HUES48 (cell line): ENCODE data around the gene BAZ1B.
"Not testable (repeated sequence)": the region's sequence is repeated elsewhere in the genome, so short reads cannot be mapped to it uniquely, and the experiment has no call there.

ENCODE experiments used
- H3K27ac ChIP-seq: one replicate; pipeline ENCODE4 v1.7.0; 2013; ENCODE audit warnings: low read depth, low read length, inconsistent platforms
- H3K27me3 ChIP-seq: 2 replicates; pipeline ENCODE4 v1.6.1; 2013; ENCODE audit warnings: mild to moderate bottlenecking, low read length; ENCODE audit not compliant: control insufficient read depth, insufficient read depth
- H3K36me3 ChIP-seq: 2 replicates; pipeline ENCODE4 v1.6.1; 2013; ENCODE audit warnings: low read length; ENCODE audit not compliant: control insufficient read depth, insufficient read depth
- H3K4me1 ChIP-seq: 2 replicates; pipeline ENCODE4 v1.6.1; 2013; ENCODE audit warnings: mild to moderate bottlenecking, low read length; ENCODE audit not compliant: control insufficient read depth, insufficient read depth
- H3K4me3 ChIP-seq: 2 replicates; pipeline ENCODE4 v1.5.1; 2013; ENCODE audit warnings: mild to moderate bottlenecking, low read depth, low read length
- H3K9ac ChIP-seq: 2 replicates; pipeline ENCODE4 v1.6.1; 2013; ENCODE audit warnings: mild to moderate bottlenecking, low read depth, low read length, moderate library complexity
- H3K9me3 ChIP-seq: 2 replicates; pipeline ENCODE4 v1.6.1; 2013; ENCODE audit warnings: low read length; ENCODE audit not compliant: control insufficient read depth, insufficient read depth

The BAZ1B gene, protein sequence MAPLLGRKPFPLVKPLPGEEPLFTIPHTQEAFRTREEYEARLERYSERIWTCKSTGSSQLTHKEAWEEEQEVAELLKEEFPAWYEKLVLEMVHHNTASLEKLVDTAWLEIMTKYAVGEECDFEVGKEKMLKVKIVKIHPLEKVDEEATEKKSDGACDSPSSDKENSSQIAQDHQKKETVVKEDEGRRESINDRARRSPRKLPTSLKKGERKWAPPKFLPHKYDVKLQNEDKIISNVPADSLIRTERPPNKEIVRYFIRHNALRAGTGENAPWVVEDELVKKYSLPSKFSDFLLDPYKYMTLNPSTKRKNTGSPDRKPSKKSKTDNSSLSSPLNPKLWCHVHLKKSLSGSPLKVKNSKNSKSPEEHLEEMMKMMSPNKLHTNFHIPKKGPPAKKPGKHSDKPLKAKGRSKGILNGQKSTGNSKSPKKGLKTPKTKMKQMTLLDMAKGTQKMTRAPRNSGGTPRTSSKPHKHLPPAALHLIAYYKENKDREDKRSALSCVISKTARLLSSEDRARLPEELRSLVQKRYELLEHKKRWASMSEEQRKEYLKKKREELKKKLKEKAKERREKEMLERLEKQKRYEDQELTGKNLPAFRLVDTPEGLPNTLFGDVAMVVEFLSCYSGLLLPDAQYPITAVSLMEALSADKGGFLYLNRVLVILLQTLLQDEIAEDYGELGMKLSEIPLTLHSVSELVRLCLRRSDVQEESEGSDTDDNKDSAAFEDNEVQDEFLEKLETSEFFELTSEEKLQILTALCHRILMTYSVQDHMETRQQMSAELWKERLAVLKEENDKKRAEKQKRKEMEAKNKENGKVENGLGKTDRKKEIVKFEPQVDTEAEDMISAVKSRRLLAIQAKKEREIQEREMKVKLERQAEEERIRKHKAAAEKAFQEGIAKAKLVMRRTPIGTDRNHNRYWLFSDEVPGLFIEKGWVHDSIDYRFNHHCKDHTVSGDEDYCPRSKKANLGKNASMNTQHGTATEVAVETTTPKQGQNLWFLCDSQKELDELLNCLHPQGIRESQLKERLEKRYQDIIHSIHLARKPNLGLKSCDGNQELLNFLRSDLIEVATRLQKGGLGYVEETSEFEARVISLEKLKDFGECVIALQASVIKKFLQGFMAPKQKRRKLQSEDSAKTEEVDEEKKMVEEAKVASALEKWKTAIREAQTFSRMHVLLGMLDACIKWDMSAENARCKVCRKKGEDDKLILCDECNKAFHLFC (N-terminal part only)

DNA sequence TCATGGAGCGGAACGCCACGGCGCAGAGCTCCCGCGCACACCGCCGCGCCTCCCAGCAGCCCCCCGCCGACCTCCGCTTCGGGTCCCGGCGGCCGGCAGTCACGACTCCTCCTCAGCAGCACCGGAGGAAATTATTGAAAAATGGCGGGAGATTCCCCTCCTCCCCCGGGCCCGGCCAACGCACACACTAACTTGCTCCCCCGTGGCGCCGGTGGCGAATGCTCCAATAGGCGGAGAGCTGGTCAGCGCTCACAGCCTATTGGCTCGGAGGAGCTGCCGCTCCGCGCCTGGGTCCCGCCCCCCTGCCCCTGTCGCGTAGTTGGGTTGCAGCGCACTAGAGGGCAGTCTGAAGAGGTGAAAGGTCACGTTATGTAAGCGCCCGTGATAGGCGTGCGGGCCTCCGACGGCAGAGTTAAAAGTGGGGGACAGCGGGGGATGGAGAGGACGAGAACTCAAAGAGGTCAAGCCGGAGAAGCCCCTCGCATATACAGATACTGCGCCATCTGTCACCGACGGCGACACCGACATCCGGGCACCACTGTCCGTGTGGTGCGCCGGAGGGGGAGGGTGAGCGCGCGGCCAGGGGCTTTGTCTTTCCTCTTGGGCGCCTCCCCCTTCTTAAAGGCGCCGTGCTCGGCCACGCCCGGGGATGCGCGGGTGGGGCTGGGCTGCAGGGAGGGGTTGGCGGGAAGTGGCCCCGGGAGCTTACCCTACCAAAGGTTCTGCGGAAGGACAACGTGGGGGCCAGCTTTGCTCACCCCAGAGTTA is at the start of gene BAZ1B:
BAZ1B (minus strand) TSS at position 189 of the 768 bp plus-strand sequence. CDS start 360 bp downstream, outside the sequence.
- Histone ChIP-seq H3K27ac (peak within 1 kb of the TSS; percentile 99), H3K27me3 (no peaks in the 10 kb centered on the region)

DNA sequence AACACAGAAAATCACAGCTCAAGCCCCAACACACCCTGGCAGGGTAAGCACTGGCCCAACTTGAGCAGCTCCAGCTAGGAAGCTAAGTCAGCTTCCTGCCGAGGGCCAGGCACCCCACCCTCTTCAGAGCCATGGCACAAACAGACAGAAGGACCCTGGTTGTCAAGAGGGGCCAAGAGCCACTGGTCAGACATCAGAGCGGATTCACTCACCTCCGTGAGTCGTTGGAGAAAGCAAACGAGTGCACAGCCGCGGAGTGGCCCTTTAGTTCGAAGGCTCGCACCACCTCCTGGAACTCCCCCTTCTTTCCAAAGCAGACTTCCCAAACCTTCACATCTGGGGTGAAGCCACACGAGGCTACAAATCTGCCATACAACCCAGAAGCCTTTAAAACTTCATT is 48.9 kb upstream of the BAZ1B start:
- H3K9ac ChIP-seq: no peak overlapping the region
- no peaks in the 10 kb centered on the region for H3K9me3 ChIP-seq
- H3K4me3 ChIP-seq: no peak overlapping the region
- H3K27me3 ChIP-seq: no peaks in the 10 kb centered on the region
- H3K36me3 ChIP-seq: peaks cover 56% of the 10 kb centered on the region
- no peak overlapping the region for H3K27ac ChIP-seq
- no peaks in the 10 kb centered on the region for H3K4me1 ChIP-seq

More for the DNA sequence above, at the start of gene BAZ1B:
- Histone ChIP-seq H3K9me3 (no peaks in the 10 kb centered on the region), H3K36me3 (peaks cover 20% of the 10 kb centered on the region), H3K4me3 (peak within 1 kb of the TSS; percentile 69), H3K9ac (peak within 1 kb of the TSS; percentile 89), H3K4me1 (peaks cover 2% of the 10 kb centered on the region; the same call in 1 of the 2 replicates)

DNA sequence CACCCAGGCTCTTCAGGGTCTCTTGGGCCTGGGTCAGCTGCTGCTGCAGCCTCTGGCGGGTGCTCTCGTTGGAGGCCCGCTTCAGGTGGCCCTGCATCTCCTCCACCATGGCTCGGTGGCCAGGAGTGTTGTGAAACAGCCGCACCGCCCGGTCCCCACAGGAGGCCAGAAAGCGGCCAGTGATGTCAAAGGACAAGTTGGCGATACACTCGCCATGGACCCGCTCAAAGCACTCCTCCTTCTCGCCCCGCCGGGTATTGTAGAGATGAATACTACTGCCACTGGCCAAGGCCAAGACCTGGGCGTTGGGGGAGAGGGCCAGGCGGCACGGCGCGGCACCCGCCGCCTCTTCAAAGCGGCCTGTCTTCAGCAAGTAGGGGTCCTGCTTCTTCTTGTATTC is 48.4 kb upstream of the BAZ1B start:
- H3K4me3 ChIP-seq: no peak overlapping the region
- no peaks in the 10 kb centered on the region for H3K9me3 ChIP-seq
- peaks cover 56% of the 10 kb centered on the region for H3K36me3 ChIP-seq
- H3K27me3 ChIP-seq: no peaks in the 10 kb centered on the region
- no peaks in the 10 kb centered on the region for H3K4me1 ChIP-seq
- no peak overlapping the region for H3K9ac ChIP-seq
- H3K27ac ChIP-seq: no peak overlapping the region

DNA sequence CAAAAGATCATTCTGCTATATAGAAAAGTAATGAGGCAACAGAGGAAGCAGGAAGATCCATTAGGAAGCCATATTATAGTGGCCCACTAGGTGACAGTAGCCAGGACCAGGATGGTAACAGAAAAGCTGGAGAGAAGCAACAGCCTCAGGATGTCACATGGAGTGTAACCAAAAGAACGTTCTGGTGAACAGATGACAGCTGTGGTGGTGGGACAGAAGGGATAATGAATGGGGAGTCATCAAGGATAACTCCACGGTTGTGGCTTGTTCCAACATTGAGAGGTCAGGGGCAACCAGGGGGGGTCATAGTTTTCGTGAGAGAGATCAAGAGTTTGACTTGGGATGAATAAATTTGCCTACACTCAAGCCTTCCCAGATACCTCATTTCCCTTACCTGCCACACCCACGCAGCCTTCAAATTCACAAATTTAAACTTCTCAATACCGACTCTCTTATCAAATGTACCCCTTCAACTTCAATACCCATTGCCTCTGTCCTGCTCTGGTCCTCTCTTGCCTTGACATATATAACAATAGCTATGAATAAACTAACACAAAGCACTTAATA is 47.0 kb upstream of the BAZ1B start:
- Histone ChIP-seq H3K36me3 (peaks cover 48% of the 10 kb centered on the region), H3K9me3 (no peaks in the 10 kb centered on the region), H3K27ac (no peak overlapping the region), H3K27me3 (no peaks in the 10 kb centered on the region), H3K9ac (no peak overlapping the region), H3K4me1 (no peaks in the 10 kb centered on the region), H3K4me3 (no peak overlapping the region)

DNA sequence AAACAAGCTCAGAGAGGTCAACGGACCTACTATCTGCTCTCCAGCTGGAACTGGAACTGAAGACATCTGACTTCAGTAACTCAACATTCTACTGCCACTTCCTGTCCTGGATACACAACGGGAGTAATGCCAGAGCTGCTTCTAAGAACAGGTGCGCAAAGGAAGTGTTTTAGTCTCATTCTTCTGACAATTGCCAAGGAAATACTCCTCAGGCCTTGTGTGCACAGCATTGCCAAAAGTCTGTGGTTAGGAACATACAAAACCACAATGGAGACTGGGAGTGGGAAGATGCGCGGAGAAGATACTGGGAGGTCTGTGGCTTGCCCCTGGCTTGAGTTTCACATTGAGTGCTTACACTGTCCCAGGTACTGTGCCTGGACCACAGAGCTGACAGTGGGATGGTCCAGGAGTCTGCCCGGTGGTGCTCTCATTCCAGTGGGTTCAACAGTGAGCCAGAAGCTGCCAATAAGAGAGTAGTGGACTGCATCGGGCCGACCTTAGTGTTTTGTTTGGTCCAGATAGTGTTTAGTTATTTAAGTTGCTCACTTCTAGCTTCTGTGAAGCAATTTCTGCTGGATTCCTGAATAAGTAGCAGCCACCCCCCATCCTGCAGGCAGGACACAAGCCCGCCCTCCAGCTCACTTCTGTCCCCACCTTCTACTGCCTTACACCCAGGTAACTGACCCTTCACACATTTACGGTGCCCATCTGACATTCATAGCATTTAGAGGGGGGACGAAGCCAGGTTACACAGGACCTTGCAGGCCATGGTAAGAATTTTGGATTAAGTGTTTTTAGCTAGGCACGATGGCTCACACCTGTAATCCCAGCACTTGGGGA is 46.0 kb upstream of the BAZ1B start:
- H3K27ac ChIP-seq: no peak overlapping the region

DNA sequence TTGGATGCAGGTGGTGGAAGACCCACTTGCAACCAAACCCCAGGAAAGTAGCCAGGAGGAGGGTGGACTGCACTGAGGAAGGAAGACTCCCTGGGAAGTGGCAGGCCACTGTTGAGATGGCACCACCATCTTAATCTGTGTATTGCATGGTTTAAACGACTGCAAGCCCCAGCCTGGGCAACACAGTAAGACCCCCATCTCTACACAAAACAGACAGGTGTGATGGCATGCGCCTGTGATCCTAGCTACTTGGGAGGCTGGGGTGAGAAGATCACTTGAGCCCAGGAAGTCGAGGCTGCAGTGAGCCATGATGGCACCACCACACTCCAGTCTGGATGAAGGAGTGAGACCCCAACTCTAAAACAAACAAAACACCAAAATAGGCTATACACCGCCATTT is 45.0 kb upstream of the BAZ1B start:
- H3K4me3 ChIP-seq: no peak overlapping the region
- H3K4me1 ChIP-seq: no peaks in the 10 kb centered on the region
- H3K9me3 ChIP-seq: no peaks in the 10 kb centered on the region
- H3K36me3 ChIP-seq: peaks cover 29% of the 10 kb centered on the region
- no peak overlapping the region for H3K9ac ChIP-seq
- no peaks in the 10 kb centered on the region for H3K27me3 ChIP-seq
- H3K27ac ChIP-seq: no peak overlapping the region

More for the DNA sequence above, 46.0 kb upstream of the BAZ1B start:
- H3K9me3 ChIP-seq: no peaks in the 10 kb centered on the region
- H3K27me3 ChIP-seq: no peaks in the 10 kb centered on the region
- H3K36me3 ChIP-seq: peaks cover 38% of the 10 kb centered on the region
- no peak overlapping the region for H3K4me3 ChIP-seq
- H3K4me1 ChIP-seq: no peaks in the 10 kb centered on the region
- H3K9ac ChIP-seq: no peak overlapping the region

DNA sequence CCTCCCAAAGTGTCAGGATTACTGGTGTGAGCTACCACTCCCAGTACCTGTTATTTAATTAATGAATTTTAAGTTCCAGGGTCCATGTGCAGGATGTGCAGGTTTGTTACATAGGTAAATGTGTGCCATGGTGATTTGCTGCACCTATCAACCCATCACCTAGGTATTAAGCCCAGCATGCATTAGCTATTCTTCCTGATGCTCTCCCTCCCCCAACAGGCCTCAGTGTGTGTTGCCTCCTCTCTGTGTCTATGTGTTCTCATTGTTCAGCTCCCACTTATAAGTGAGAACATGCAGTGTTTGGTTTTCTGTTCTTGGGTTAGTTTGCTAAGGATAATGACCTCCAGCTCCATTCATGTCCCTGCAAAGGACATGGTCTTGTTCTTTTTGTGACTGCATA is 44.3 kb upstream of the BAZ1B start:
- H3K4me3 ChIP-seq, H3K27ac ChIP-seq, H3K9ac ChIP-seq: not testable (repeated sequence)

DNA sequence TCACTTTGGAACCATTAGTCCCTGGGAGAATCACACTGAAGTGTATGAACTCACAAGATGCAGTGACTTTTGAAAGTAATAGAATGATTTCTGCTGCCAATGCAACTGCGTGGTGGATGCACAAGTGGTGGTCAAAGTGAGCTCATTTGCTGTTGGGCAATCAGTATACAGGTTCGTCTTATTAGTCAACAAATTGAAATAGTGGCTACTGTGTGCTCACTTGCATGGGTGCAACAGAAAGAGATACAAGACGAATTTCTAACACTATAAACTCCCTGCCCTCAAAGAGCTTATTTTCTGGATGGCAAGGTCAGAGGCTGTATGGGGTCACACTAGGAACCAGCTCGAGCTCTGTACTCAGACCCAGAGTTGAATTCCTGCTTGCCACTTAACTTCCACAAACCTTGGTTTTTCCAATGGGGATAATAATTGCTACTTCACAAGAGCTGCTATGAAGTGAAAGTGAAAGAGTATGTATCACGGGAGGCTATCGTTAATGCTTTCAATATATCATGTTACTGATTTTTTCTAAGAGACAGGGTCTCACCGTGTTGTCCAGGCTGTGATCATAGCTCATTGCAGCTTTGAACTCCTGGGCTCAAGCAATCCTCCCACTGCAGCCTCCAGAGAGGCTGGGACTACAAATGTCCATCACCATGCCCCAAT is 43.7 kb upstream of the BAZ1B start:
- Histone ChIP-seq H3K9ac (no peak overlapping the region), H3K9me3 (no peaks in the 10 kb centered on the region), H3K4me3 (no peak overlapping the region), H3K4me1 (no peaks in the 10 kb centered on the region), H3K27me3 (no peaks in the 10 kb centered on the region), H3K27ac (no peak overlapping the region), H3K36me3 (peaks cover 19% of the 10 kb centered on the region)

More for the DNA sequence above, 44.3 kb upstream of the BAZ1B start:
- H3K36me3 ChIP-seq: peaks cover 24% of the 10 kb centered on the region
- H3K4me1 ChIP-seq, H3K9me3 ChIP-seq, H3K27me3 ChIP-seq: not testable (repeated sequence)

DNA sequence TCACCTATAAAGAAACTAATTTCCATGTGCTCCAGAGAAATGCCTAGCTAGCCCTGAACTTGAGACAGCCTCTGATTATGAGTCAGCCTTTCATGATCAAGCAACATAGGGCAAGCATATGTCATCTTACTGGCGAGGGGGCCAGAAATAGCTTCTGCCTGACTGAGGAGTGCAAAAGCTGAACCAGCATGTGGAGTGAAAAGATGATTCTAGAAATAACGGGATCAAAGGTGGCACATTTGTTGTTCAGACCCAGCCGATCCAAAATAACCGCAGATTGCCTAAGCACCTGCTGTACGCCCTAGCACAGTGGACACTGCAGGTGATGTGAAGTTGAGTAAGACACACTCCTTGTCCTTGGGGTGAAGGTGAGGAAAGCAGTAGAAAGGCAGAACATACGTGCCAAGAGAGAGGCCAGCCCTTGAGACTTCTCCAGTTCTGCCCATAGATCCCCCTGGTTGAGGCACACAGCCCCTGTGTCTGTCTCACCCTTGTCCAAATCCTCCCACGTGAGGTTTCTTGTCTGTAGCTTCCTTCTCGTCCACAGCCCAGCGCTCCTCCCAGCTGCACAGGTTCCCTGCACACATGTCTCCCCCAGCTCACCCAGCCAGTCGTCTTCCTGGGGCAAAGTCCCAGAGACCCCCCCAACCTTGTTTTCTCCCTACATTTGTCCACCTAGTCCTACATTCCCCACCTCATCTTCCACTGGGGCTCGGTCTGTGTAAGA is 38.2 kb upstream of the BAZ1B start:
- Histone ChIP-seq H3K9me3 (no peaks in the 10 kb centered on the region), H3K4me1 (no peaks in the 10 kb centered on the region), H3K27ac (no peak overlapping the region), H3K27me3 (peaks cover 5% of the 10 kb centered on the region; the same call in 1 of the 2 replicates), H3K36me3 (no peaks in the 10 kb centered on the region), H3K9ac (no peak overlapping the region), H3K4me3 (no peak overlapping the region)
